RWPE2 (cell line): ENCODE results near the gene OR2G3.

Source experiments
- ATAC-seq: fragments of 200-7000 bp; cut with Tn5 transposase; 3 replicates; pipeline ENCODE4 v1.9.1; 2021; ENCODE audit warnings: low read depth
- DNase-seq: peaks from one replicate; pipeline ENCODE4 v3.0.0-alpha.2; 2020; ENCODE audit warnings: low spot score
- H3K27ac ChIP-seq: fragments of 450-650 bp; 2 replicates; pipeline ENCODE4 v1.5.1; 2017; ENCODE audit warnings: mild to moderate bottlenecking; ENCODE audit not compliant: poor library complexity, severe bottlenecking
- H3K27me3 ChIP-seq: fragments of 250-450 bp; sonication (Bioruptor Pico); 2 replicates; pipeline ENCODE4 v1.5.1; 2021; ENCODE audit warnings: mild to moderate bottlenecking, moderate library complexity; ENCODE audit not compliant: insufficient read depth, poor library complexity, severe bottlenecking
- H3K36me3 ChIP-seq: fragments of 250-450 bp; sonication (Bioruptor Pico); 2 replicates; pipeline ENCODE4 v1.5.1; 2020; ENCODE audit warnings: low read depth, mild to moderate bottlenecking, moderate library complexity
- H3K4me1 ChIP-seq: fragments of 250-450 bp; sonication (Bioruptor Pico); 2 replicates; pipeline ENCODE4 v1.5.1; 2021; ENCODE audit warnings: mild to moderate bottlenecking, moderate library complexity; ENCODE audit not compliant: insufficient read depth, poor library complexity, severe bottlenecking
- H3K4me3 ChIP-seq: fragments of 250-450 bp; sonication (Bioruptor Pico); 2 replicates; pipeline ENCODE4 v1.5.1; 2021; ENCODE audit warnings: mild to moderate bottlenecking, moderate library complexity; ENCODE audit not compliant: severe bottlenecking
- H3K9me3 ChIP-seq: fragments of 250-450 bp; sonication (Bioruptor Pico); 2 replicates; pipeline ENCODE4 v1.5.1; 2021; ENCODE audit warnings: mild to moderate bottlenecking, moderate library complexity; ENCODE audit not compliant: severe bottlenecking
- CTCF ChIP-seq: fragments of 450-650 bp; IDR thresholded peaks from one replicate; pipeline ENCODE4 v1.5.1; 2017; ENCODE audit warnings: mild to moderate bottlenecking, moderate library complexity; ENCODE audit not compliant: poor library complexity, severe bottlenecking

OR2G3 gene

GRCh38 chr1:247605286-247605685, at the start of gene OR2G3:
Gene OR2G3, plus strand, starts transcription at chr1:247605586. Its CDS starts 0 bp downstream, at chr1:247605586.
- no peaks in the 10 kb centered on the region for H3K9me3 ChIP-seq
- DNase-seq (no peak), ATAC-seq (no peak)
- no peak within 1 kb of the TSS for H3K4me3 ChIP-seq
- TF ChIP-seq CTCF = no peak
- no peak within 1 kb of the TSS for H3K27ac ChIP-seq
- H3K4me1 ChIP-seq = no peaks in the 10 kb centered on the region
- H3K27me3 ChIP-seq = no peaks in the 10 kb centered on the region
- H3K36me3 ChIP-seq = no peaks in the 10 kb centered on the region

GRCh38 chr1:247557926-247558674, 47.3 kb upstream of the OR2G3 start:
- DNase-seq (no peak), ATAC-seq (no peak)
- H3K27me3 ChIP-seq = no peaks in the 10 kb centered on the region
- H3K4me3 ChIP-seq = no peak overlapping the region
- TF ChIP-seq CTCF = no peak
- no peaks in the 10 kb centered on the region for H3K4me1 ChIP-seq
- no peaks in the 10 kb centered on the region for H3K36me3 ChIP-seq
- no peaks in the 10 kb centered on the region for H3K9me3 ChIP-seq
- H3K27ac ChIP-seq = no peak overlapping the region

- Histone ChIP-seq H3K4me1 (no peaks in the 10 kb centered on the region), H3K36me3 (no peaks in the 10 kb centered on the region), H3K27ac (no peak overlapping the region), H3K27me3 (no peaks in the 10 kb centered on the region), H3K4me3 (no peak overlapping the region), H3K9me3 (no peaks in the 10 kb centered on the region)
- no peak for TF ChIP-seq CTCF
- ATAC-seq (no peak), DNase-seq (no peak)
These were observed 43.7 kb upstream of the OR2G3 start for GRCh38 chr1:247561711-247562110.

GRCh38 chr1:247562198-247562597, 43.2 kb upstream of the OR2G3 start:
- no peaks in the 10 kb centered on the region for H3K36me3 ChIP-seq
- no peaks in the 10 kb centered on the region for H3K9me3 ChIP-seq
- TF ChIP-seq CTCF = no peak
- no peaks in the 10 kb centered on the region for H3K27me3 ChIP-seq
- H3K4me1 ChIP-seq = no peaks in the 10 kb centered on the region
- DNase-seq (no peak), ATAC-seq (no peak)
- H3K4me3 ChIP-seq = no peak overlapping the region
- H3K27ac ChIP-seq = no peak overlapping the region

GRCh38 chr1:247574236-247574635, 31.1 kb upstream of the OR2G3 start:
- no peak for DNase-seq
- ATAC-seq = no peak
- no peak for TF ChIP-seq CTCF
- Histone ChIP-seq H3K4me3 (no peak overlapping the region), H3K9me3 (no peaks in the 10 kb centered on the region), H3K36me3 (no peaks in the 10 kb centered on the region), H3K4me1 (no peaks in the 10 kb centered on the region), H3K27ac (no peak overlapping the region), H3K27me3 (no peaks in the 10 kb centered on the region)
